NK-92 (cell line): Measurements from ENCODE around the gene CLIP1.
"Not testable (repeated sequence)": the region's sequence is repeated elsewhere in the genome, so short reads cannot be mapped to it uniquely, and the experiment has no call there.

Source experiments
- DNase-seq: peaks from one replicate; lab custom pipeline; 2025; ENCODE audit not compliant: unreplicated experiment; lab: John Stamatoyannopoulos, UW

The CLIP1 gene

DNA sequence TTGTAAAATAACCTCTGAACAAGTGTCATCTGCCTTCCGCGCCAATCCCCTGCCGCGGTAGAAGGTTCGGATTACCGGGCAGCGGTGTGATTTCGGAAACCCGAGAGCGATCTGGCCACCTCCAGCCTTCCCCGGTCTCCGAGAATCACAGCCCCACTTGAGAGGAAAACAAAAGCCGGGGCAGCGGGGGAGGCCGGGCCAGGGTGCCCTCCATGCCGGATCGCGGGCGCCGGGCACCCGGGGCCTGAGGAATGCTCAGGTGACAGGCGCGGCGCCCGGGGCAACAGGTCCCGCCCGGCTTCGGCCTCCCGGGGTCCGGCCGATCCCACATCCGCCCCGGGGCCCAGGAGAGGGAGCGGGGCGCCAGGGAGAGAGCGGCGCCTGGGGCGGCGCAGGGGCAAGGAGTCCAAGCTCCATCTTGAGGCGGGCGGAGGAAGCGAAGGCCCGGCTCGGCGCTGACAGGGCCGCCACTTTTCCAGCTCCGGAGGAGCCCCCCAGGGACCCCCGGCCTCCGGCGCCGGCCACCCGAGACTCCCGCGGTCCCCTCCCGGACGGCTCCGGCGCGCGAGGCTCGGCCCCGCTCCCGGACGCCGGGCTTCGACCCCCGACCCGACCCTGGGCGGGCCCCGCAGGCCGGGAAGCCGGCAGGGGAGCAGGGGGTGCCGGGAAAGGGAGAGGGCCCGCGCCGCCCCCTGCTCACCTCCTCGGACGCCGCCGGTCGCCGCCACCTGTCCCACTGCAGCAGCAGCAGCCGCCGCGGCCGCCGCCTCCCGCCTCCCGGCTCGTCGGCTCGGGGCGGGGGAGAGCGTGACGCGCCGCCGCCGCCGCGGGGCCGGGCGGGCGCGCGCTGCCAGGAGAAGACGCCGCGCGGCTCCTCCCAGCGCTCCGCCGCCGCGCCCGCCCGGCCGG, at the start of gene CLIP1:
CLIP1 (minus strand) TSS at position 849 of the 909 bp plus-strand sequence. CDS start 42,217 bp downstream, outside the sequence.
- DNase-seq = no peak

GRCh38 chr12:122471324-122472226, 49.1 kb upstream of the CLIP1 start:
- no peak for DNase-seq

GRCh38 chr12:122470576-122470975, 48.1 kb upstream of the CLIP1 start:
- not testable (repeated sequence) for DNase-seq

GRCh38 chr12:122469856-122470255, 47.4 kb upstream of the CLIP1 start:
- not testable (repeated sequence) for DNase-seq

DNA sequence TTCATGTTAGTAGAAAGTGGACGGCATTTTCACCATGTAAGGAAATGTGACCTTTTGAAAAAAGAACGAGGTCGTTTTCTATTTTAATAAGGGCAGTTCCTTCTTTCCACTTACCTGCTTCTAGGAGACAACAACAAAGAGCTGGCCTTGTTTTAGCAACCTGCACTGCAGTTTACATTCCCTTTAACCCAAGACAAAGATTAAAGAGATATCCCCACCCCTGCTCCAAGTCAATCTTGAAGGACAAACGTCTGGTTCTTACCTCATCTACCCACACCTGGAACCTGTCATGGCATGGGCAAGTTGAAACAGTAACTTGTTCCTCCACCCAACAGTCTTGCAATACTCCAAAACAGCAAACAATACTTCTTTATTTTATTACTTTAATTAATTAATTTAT, 45.5 kb upstream of the CLIP1 start:
- DNase-seq = no peak

- DNase-seq = not testable (repeated sequence)
These were observed 42.0 kb upstream of the CLIP1 start for GRCh38 chr12:122464317-122465042.

DNA sequence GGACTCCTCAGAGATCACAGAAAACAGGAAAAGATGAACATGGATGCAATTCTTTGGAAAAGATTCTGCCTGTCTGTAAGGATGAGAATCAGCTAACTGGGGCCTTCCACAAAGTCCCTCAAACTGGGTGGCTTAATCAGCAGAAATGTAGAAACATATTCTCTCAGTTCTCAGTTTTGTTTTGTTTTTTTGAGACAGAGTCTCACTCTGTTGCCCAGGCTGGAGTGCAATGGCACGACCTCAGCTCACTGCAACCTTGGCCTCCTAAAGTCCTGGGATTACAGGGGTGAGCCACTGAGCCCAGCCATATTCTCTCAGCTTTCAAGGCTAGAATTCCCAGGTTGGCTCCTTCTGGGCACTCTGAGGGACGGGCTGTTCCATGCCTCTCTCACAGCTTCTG, 38.2 kb upstream of the CLIP1 start:
- no peak for DNase-seq

- no peak for DNase-seq
These were observed 37.6 kb upstream of the CLIP1 start for GRCh38 chr12:122460061-122460460.

- DNase-seq = no peak
These were observed 36.7 kb upstream of the CLIP1 start for GRCh38 chr12:122459211-122459610.

DNA sequence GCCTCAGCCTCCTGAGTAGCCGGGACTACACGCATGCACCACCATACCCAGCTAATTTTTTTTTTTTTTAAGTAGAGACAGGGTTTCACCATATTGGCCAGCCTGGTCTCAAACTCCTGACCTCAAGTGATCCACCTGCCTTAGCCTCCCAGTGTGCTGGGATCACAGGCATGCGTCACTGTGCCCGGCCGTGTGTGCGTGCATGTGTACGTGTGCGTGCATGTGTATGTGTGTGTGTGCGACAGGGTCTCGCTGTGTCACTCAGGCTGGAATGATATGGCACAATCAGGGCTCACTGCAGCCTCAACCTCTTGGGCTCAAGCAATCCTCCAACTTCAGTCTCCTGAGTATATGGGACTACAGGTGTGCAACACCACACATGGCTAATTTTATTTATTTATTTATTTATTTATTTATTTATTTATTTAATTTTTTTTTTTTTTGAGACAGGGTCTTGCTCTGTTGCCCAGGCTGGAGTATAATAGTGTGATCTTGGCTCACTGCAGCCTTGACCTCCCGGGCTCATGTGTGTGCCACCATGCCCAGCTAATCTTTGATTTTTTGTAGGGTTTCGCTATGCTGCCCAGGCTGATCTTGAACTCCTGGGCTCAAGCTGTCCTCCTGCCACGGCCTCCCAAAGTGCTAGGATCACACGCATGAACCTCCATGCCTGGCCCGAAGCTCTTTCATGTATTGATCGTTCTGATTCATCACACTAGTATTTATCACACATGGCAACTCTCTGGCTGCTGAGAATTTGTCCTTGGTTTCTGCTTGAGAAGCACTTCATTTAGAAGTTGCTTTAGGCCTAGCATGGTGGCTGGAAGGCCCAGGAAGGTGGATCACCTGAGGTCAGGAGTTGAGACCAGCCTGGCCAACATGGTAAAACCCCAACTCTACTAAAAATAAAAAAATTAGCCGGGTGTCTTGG, 35.9 kb upstream of the CLIP1 start:
- DNase-seq = no peak

DNA sequence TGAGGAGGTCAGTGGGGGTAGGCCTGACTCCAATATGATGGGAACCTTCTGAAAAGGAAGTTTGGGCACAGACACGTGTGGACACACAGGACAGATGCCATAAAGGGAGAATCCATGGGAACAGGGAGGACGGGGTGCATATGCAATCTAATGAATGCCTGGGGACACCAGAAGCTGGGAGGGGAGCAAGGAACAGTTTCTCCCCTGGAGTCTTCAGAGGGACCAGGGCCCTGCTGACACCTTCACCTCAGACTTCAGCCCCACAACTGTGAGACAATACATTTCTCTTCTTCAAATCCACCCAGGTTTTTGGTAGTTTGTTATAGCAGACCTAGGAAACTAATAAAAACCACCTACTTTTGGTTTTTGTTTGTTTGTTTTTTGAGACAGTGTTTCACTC, 35.2 kb upstream of the CLIP1 start:
- no peak for DNase-seq

DNA sequence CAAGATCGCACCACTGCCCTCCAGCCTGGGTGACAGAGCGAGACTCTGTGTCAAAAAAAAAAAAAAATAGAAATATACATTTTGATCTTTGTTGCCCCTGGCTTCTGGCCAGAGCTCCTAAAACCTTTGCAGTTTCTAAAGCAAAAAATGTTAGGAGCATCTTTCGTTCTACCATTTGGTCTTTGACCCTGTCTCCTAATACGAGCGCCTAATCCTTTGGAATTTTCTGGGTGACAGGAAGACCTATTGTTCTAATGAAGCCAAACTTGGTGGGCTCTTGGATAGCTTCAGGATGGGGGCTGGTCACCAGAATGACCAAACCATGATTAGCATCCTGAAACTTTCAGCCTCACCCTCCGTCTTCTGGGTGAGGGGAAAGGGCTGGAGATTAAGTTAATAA, 32.3 kb upstream of the CLIP1 start:
- no peak for DNase-seq

DNA sequence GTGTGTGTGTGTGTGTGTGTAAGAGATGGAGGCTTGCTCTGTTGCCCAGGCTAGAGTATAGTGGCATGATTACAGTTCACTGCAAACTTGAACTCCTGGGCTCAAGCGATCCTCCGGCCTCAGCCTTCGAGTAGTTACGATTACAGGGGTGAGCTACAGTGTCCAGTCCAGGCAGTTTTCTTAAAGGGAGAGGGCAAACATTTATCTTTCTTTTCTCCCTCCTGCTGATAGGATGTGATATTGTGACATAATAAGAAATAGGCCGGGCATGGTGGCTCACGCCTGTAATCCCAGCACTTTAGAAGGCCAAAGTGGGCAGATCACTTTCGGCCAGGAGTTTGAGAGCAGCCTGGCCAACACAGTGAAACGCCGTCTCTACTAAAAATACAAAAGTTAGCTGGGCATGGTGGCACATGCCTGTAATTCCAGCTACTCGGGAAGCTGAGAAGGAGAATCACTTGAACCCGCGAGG, 31.8 kb upstream of the CLIP1 start:
- DNase-seq = no peak

- DNase-seq = no peak
These were observed 30.3 kb upstream of the CLIP1 start for GRCh38 chr12:122452701-122453285.

DNA sequence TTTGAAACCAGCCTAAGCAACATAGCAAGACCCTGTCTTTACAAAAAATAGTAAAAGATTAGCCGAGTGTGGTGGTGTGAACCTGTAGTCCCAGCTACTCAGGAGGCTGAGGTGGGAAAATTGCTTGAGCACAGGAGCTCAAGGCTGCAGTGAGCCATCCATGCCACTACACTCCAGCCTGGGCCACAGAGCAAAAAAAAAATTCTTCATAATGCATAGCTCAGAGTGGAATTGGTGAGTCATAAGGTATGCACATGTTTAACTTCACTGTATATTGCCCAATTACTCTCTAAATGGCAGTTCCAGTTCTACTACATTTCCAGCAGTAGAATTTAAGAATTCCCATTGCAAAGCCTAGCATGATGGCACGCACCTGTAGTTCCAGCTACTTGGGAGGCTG, 26.8 kb upstream of the CLIP1 start:
- no peak for DNase-seq

DNA sequence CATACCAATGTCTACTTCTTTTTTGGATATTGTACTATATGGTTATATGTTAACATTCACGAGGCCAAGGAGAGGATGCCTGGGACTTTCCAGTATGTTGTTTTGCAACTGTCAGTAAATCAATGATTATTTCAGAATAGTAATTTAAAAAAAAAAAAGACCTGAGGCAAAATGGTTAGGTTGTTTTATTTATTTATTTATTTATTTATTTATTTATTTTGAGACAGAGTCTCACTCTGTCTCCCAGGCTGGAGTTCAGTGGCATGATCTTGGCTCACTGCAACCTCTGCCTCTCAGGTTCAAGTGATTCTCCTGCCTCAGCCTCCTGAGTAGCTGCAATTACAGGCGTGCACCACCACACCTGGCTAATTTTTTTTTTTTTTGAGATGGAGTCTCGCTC, 25.4 kb upstream of the CLIP1 start:
- not testable (repeated sequence) for DNase-seq

- not testable (repeated sequence) for DNase-seq
These were observed 23.9 kb upstream of the CLIP1 start for GRCh38 chr12:122446390-122446789.

GRCh38 chr12:122444071-122444470, 21.6 kb upstream of the CLIP1 start:
- not testable (repeated sequence) for DNase-seq

DNA sequence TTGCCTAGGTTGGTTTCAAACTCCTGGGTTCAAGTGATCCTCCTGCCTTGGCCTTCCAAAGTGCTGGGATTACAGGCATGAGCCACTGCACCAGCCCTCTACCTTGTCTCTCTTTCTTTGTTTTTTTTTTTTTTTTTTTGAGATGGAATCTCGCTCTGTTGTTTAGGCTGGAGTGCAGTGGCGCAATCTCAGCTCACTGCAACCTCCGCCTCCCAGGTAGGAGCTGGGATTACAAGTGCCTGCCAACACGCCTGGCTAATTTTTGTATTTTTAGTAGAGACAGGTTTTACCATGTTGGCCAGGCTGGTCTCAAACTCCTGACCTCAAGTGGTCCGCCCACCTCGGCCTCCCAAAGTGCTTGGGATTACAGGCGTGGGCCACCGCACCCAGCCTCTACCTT, 16.4 kb upstream of the CLIP1 start:
- not testable (repeated sequence) for DNase-seq
